HepG2 (cell line): ENCODE measurements around the gene GZF1. TPM values are rescaled to one million over a fixed set of nuclear protein-coding genes. Genes with fewer than 3 reads are reported as not detected.
A peak's percentile ranks its signal among the peaks of the same experiment; 100 is the strongest.

Experiments used
- CEBPB ChIP-seq: IDR thresholded peaks from 2 replicates; pipeline ENCODE4 v1.6.1; 2011; ENCODE audit warnings: low read depth, low read length, improper control_type of control experiment, borderline replicate concordance
- DDIT3 ChIP-seq: sonication (generic); formaldehyde crosslinking; IDR thresholded peaks from 2 replicates; pipeline ENCODE4 v1.4.0; 2020; ENCODE audit warnings: mild to moderate bottlenecking, missing genetic modification reagents
- EP300 ChIP-seq, 3 experiments: sonication (generic) in 1 of 3; formaldehyde crosslinking in 1 of 3; IDR thresholded peaks; 2 replicates each; pipeline versions ENCODE4 v1.5.1 to v1.6.1; 2011 to 2020; ENCODE audit warnings: low read depth in 2 of 3, low read length in 2 of 3, borderline replicate concordance in 1 of 3, improper control_type of control experiment in 1 of 3, mild to moderate bottlenecking in 1 of 3, missing genetic modification reagents in 1 of 3, moderate library complexity in 1 of 3
- ESRRA ChIP-seq: sonication (generic); formaldehyde crosslinking; IDR thresholded peaks from 2 replicates; pipeline ENCODE4 v1.5.1; 2020; ENCODE audit warnings: mild to moderate bottlenecking, low read depth, missing genetic modification reagents
- HNF1A ChIP-seq, 2 experiments: sonication (generic) in 1 of 2; formaldehyde crosslinking in 1 of 2; IDR thresholded peaks; 2 replicates each; pipeline versions ENCODE4 v1.4.0 to v1.6.1; 2016 to 2020; ENCODE audit warnings: borderline replicate concordance in 1 of 2, low read depth in 1 of 2, mild to moderate bottlenecking in 1 of 2, missing genetic modification reagents in 1 of 2
- KDM3A ChIP-seq: IDR thresholded peaks from 2 replicates; pipeline ENCODE4 v1.6.1; 2018; ENCODE audit warnings: low read depth, missing compliant biosample characterization
- MBD4 ChIP-seq: IDR thresholded peaks from 2 replicates; pipeline ENCODE4 v1.6.1; 2012; ENCODE audit warnings: low read length, inconsistent platforms, borderline replicate concordance
- MZF1 ChIP-seq: sonication (generic); formaldehyde crosslinking; IDR thresholded peaks from 2 replicates; pipeline ENCODE4 v1.8.1; 2023; ENCODE audit warnings: mild to moderate bottlenecking, missing genetic modification reagents, borderline replicate concordance
- PCBP1 ChIP-seq: fragments of 200-400 bp; formaldehyde crosslinking; IDR thresholded peaks from 2 replicates; pipeline ENCODE4 v1.6.1; 2017; ENCODE audit warnings: mild to moderate bottlenecking, low read depth, low read length, borderline replicate concordance
- SNAPC2 ChIP-seq: sonication (generic); formaldehyde crosslinking; IDR thresholded peaks from 2 replicates; pipeline ENCODE4 v1.8.1; 2022; ENCODE audit warnings: mild to moderate bottlenecking, missing genetic modification reagents
- STAG1 ChIP-seq: sonication (generic); formaldehyde crosslinking; IDR thresholded peaks from 2 replicates; pipeline ENCODE4 v1.4.0; 2020; ENCODE audit warnings: missing genetic modification reagents
- ZNF138 ChIP-seq: sonication (generic); formaldehyde crosslinking; IDR thresholded peaks from 2 replicates; pipeline ENCODE4 v1.5.0; 2020; ENCODE audit warnings: mild to moderate bottlenecking, low read depth, missing genetic modification reagents
- ZNF335 ChIP-seq: sonication (generic); formaldehyde crosslinking; IDR thresholded peaks from 2 replicates; pipeline ENCODE4 v1.4.0; 2020; ENCODE audit warnings: missing genetic modification reagents
- ZNF33A ChIP-seq: sonication (generic); formaldehyde crosslinking; IDR thresholded peaks from 2 replicates; pipeline ENCODE4 v1.5.1; 2020; ENCODE audit warnings: missing genetic modification reagents, mild to moderate bottlenecking, moderate library complexity, borderline replicate concordance
- ZNF367 ChIP-seq: sonication (generic); formaldehyde crosslinking; IDR thresholded peaks from 2 replicates; pipeline ENCODE4 v1.4.0; 2020; ENCODE audit warnings: missing genetic modification reagents, borderline replicate concordance
- ZNF414 ChIP-seq: sonication (generic); formaldehyde crosslinking; IDR thresholded peaks from 2 replicates; pipeline ENCODE4 v1.5.0; 2020; ENCODE audit warnings: missing genetic modification reagents
- ZNF616 ChIP-seq: sonication (generic); formaldehyde crosslinking; IDR thresholded peaks from 2 replicates; pipeline ENCODE4 v1.5.0; 2020; ENCODE audit warnings: low read depth, mild to moderate bottlenecking, missing genetic modification reagents
- ZNF709 ChIP-seq: sonication (generic); formaldehyde crosslinking; IDR thresholded peaks from 2 replicates; pipeline ENCODE4 v1.5.0; 2020; ENCODE audit warnings: mild to moderate bottlenecking, missing genetic modification reagents
- ZNF749 ChIP-seq: sonication (generic); formaldehyde crosslinking; IDR thresholded peaks from 2 replicates; pipeline ENCODE4 v1.8.0; 2022; ENCODE audit warnings: mild to moderate bottlenecking, missing genetic modification reagents, moderate library complexity, borderline replicate concordance
- ZNF772 ChIP-seq: sonication (generic); formaldehyde crosslinking; IDR thresholded peaks from 2 replicates; pipeline ENCODE4 v1.5.0; 2020; ENCODE audit warnings: mild to moderate bottlenecking, missing genetic modification reagents
- ZNF780A ChIP-seq: sonication (generic); formaldehyde crosslinking; IDR thresholded peaks from 2 replicates; pipeline ENCODE4 v1.8.0; 2022; ENCODE audit warnings: mild to moderate bottlenecking, missing genetic modification reagents, moderate library complexity
- ZSCAN12 ChIP-seq: sonication (generic); formaldehyde crosslinking; IDR thresholded peaks from 2 replicates; pipeline ENCODE4 v1.9.0; 2021; ENCODE audit warnings: mild to moderate bottlenecking, missing genetic modification reagents
- ZZZ3 ChIP-seq: sonication (generic); formaldehyde crosslinking; IDR thresholded peaks from 2 replicates; pipeline ENCODE4 v1.4.0; 2020; ENCODE audit warnings: missing genetic modification reagents, mild to moderate bottlenecking, borderline replicate concordance
- polyA plus RNA-seq, 8 experiments: library from polyadenylated mRNA; depleted of rRNA in 3 of 8; stranded (reverse) in 7 of 8; unstranded in 1 of 8; fragments of >200 nt; fragmentation: Illumina TruSeq in 4 of 8; extraction: Trizol in 4 of 8; gene quantifications; 2 replicates each; pipeline versions ENCODE4 v1.2.1 to v1.2.3, GENCODE V29; 2011 to 2016; ENCODE audit warnings: low read depth in 4 of 8, missing spikeins in 1 of 8, mixed read lengths in 1 of 8; ENCODE audit not compliant: insufficient read depth in 1 of 8
- total RNA-seq, 5 experiments: library from RNA; depleted of rRNA; stranded (reverse); fragments of >200 nt; fragmentation: Illumina TruSeq; extraction: Trizol; gene quantifications; 2 replicates each; pipeline ENCODE4 v1.2.3, GENCODE V29; 2016; ENCODE audit warnings: low read depth in 1 of 5

Gene GZF1
- total and polyA plus RNA-seq, 2 of the 13 experiments (the other 11 are each of a cell fraction or from before 2014, with no cell fraction given): 16.9 to 26.0 TPM

DNA sequence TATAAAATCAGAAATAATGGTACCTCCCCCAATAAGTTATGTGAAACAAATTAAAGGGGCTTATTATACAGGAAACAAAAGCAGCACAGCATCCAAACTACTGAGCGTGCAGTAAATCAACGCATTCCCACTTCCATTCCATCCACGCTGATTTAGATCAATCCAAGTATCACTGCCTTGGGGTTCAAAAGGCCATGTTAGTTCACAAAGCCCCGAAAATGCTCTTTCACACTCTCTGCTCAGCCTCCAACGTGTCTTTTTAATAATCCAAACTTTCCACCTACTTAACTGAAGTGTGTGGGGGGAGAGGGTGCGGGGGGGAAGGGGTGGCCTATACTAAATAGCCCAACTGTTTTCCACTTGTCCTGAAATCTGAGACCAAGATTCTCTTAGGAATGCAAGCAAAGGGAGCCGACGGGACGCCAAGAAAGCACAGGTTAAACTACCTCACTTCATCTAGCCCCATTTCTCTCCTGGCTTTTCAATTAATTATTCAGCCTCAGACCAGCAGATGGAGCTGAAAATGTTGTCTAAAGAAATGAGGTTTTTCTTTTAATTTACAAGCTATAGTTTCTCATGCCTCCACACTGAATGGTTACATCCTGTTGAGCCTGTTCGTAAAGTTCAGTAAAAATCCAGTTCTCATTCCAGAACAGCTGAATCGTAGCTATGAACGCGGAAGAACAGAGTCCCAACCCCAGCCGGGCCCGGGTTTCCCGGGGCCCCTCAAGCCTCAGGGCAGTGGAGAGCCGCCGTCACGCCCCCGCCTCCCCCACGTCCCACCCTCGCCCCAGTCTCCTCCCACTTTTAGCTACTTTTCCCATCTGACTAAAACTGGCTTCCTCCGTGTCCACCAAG lies 12.4 kb upstream of the GZF1 start (continued):
- peak; percentile 70; the same call in 1 of the 2 replicates for TF ChIP-seq ZNF709 (CRISPR knock-in tag)
- no peak for TF ChIP-seq ZNF367 (CRISPR knock-in tag)
- TF ChIP-seq ZNF414 (CRISPR knock-in tag): no peak; the same call in 1 of the 2 replicates
- TF ChIP-seq ZNF772 (CRISPR knock-in tag): no peak
- no peak for TF ChIP-seq HNF1A (IDR thresholded peaks at IDR 0.05; ENCODE audit: low read depth)
- no peak for TF ChIP-seq HNF1A (CRISPR knock-in tag; IDR thresholded peaks at IDR 0.05; ENCODE audit: borderline replicate concordance)
- no peak for TF ChIP-seq ZZZ3 (CRISPR knock-in tag)
- no peak for TF ChIP-seq ZNF138
- peak; percentile 23 for TF ChIP-seq STAG1 (CRISPR knock-in tag)
- TF ChIP-seq DDIT3 (CRISPR knock-in tag): no peak
- no peak for TF ChIP-seq ZNF749 (CRISPR knock-in tag)
- TF ChIP-seq ZNF780A (CRISPR knock-in tag): 0 out of 2 replicates have a peak, but pooled peaks have one; percentile 64
- no peak for TF ChIP-seq MBD4
- no peak for TF ChIP-seq CEBPB
- no peak for TF ChIP-seq PCBP1
- TF ChIP-seq KDM3A: no peak
- TF ChIP-seq EP300 (IDR thresholded peaks at IDR 0.05; ENCODE audit: low read depth in 2 of 2, low read length in 2 of 2): no peak
- TF ChIP-seq EP300 (CRISPR knock-in tag; IDR thresholded peaks at IDR 0.05; ENCODE audit: borderline replicate concordance): no peak
- TF ChIP-seq ZNF335 (CRISPR knock-in tag): no peak
- no peak for TF ChIP-seq MZF1 (CRISPR knock-in tag)
- no peak for TF ChIP-seq ESRRA (CRISPR knock-in tag)
- 0 out of 2 replicates have a peak, but pooled peaks have one; percentile 1 for TF ChIP-seq ZSCAN12
- no peak for TF ChIP-seq ZNF33A (CRISPR knock-in tag)
- TF ChIP-seq ZNF616 (CRISPR knock-in tag): no peak
- TF ChIP-seq SNAPC2 (CRISPR knock-in tag): no peak
